GM21825 (cell line): ENCODE data around the gene FUBP1.
"Not testable (repeated sequence)": the region's sequence is repeated elsewhere in the genome, so short reads cannot be mapped to it uniquely, and the experiment has no call there.

Source experiments
- ATAC-seq: cut with Tn5 transposase; IDR thresholded peaks from one replicate; pipeline ENCODE4 v1.9.1; 2021; ENCODE audit warnings: mild to moderate bottlenecking, moderate library complexity; ENCODE audit not compliant: unreplicated experiment

FUBP1 gene, protein sequence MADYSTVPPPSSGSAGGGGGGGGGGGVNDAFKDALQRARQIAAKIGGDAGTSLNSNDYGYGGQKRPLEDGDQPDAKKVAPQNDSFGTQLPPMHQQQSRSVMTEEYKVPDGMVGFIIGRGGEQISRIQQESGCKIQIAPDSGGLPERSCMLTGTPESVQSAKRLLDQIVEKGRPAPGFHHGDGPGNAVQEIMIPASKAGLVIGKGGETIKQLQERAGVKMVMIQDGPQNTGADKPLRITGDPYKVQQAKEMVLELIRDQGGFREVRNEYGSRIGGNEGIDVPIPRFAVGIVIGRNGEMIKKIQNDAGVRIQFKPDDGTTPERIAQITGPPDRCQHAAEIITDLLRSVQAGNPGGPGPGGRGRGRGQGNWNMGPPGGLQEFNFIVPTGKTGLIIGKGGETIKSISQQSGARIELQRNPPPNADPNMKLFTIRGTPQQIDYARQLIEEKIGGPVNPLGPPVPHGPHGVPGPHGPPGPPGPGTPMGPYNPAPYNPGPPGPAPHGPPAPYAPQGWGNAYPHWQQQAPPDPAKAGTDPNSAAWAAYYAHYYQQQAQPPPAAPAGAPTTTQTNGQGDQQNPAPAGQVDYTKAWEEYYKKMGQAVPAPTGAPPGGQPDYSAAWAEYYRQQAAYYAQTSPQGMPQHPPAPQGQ

DNA sequence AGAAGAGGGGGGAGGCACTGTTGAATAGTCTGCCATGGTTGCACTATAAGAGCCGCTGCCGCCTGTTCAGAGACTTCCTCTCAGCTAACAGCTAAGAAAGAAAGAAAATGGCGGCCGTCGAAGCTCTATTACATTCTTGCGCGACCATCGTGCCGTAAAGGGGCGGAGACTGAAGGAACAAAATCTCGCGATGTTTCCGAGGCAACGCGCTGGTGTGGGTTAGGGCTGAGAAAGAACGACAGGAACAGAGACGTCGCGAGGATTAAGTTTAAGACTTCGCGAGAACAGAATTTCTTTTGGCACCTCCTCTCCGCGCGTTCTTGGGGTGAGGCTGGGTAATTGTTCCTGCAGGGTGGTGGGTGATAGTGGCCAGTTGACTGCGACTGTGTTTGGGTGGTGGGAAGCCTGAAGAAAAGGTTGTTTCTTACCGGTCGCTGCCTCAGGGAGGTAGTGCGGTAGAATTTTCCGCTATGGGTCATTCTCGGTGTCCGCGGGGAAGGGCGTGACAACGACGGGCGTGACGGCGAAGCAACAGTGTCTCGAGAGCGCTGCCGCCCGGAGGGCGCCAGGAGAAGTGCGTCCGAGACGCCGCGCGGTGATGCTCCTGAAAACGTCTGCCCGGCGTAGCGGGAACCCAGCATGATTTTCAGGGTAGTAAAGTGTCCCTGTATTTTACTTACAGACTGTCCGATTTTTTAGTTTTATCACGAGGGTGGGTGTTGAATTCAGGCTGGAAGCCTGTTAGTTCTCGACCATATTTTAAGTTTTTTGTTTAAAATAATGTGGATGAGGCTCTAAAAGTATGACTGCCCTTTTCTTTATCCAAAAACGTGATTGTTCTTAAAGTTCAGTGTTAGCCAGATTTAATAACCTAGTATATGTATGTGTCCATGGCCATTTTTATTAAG lies at the start of gene FUBP1:
Gene FUBP1, minus strand, starts transcription at position 104 of the 908 bp plus-strand sequence. Its CDS starts 68 bp downstream, at position 36.
- ATAC-seq = peak; percentile 78

- ATAC-seq = not testable (repeated sequence)
Measured at GRCh38 chr1:78021134-78021533, 42.3 kb upstream of the FUBP1 start.

GRCh38 chr1:78019024-78019423 lies 40.2 kb upstream of the FUBP1 start:
- ATAC-seq = no peak

DNA sequence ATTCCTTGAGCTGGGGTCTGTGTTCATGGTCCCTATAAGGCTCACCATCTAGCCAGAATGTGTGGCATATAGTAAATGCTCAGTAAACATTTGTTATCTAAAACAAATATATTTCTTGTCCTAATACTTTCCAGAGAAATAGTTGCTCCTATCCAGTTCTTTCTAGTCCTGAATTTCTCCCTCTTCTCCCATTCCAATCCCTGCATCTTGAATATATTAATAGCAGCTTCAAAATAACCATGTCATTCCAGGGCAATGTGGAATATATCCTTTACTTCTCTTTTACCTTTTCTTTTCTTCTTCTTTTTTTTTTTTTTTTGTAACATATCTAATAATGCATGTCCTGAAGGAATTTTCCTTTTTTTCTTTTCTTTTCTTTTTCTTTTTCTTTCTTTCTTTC lies 36.3 kb upstream of the FUBP1 start:
- ATAC-seq = no peak

DNA sequence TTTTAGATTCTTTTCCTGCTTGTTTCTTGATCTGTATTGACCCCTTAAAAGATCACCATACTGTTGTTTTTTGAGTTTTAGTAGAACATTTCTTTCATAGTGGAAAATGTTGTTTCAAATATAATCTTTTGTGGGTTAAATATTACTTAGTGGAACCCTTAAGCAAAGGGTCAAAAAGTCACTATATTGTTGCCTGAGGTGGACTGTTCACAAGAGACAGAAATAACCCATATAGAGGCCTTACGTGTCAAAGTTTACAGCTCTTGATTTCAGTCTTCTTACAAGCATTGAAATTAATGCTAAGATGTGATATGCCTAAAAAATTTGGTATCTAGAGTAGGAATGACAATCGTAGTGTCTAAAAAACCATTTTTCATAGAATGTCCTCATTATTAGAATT lies 32.2 kb upstream of the FUBP1 start:
- no peak for ATAC-seq

- no peak for ATAC-seq
Measured at GRCh38 chr1:78009836-78010235, 31.0 kb upstream of the FUBP1 start.

DNA sequence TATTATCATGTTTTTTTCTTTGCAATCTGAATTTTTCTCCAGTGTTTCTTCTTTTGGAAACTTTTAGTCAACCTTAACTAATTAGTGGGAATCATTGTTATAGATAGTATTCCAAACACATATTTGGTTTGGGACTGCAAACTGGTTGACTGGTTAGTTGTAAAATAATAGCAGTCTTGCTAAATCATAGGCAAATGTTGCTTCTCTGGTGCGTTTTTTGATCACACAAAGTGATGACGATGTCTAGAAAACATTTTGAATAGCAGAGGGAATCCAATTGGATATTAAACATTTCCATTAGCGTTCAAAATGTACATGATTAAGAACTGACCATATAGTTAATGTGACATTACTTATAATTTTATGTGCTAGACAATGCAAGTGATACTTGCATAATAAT lies 30.4 kb upstream of the FUBP1 start:
- no peak for ATAC-seq

- ATAC-seq = no peak
Measured at GRCh38 chr1:78007677-78008341, 28.9 kb upstream of the FUBP1 start.

- ATAC-seq = no peak
Measured at GRCh38 chr1:78006521-78006920, 27.6 kb upstream of the FUBP1 start.

- no peak for ATAC-seq
Measured at GRCh38 chr1:78005755-78006154, 26.9 kb upstream of the FUBP1 start.

DNA sequence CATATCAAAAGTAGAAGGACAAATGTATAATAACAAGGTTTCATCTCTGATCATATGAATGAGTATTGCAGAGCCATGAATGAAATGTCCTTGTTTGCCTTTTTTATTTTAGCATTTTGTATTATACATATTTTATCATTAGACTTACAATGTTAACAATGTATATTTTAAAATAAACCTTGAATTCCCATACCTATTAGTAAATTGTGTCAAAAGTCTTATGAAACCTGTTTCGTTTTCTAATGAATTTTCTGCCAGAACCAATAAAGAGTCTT lies 26.5 kb upstream of the FUBP1 start:
- ATAC-seq = no peak

DNA sequence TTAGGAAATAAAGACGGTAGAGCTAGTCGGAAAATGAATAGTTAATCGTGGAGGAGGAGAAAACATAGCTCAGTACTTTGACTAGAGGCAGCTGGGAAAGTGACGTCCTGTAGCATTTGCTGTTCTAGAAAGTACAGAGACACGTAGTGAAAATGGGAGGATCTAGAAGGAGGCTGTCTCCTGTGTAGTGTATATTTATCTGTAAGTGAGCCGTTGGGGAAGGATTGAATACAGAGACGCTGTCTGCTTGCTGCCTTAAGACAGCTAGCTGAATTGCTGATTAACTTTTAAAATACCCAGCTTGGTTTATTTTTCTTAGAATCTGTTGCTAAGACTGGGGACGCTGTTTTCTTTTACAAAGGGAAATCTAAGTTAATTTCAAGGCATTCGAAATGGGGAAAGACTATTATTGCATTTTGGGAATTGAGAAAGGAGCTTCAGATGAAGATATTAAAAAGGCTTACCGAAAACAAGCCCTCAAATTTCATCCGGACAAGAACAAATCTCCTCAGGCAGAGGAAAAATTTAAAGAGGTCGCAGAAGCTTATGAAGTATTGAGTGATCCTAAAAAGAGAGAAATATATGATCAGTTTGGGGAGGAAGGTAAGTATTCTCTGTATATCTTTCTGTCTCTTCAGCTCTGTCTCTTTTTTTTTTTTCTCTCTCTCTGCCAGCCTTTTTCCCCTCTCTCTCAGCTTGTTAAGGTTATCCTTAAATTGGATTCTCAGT lies 26.0 kb upstream of the FUBP1 start, which contains the start of gene DNAJB4:
Gene DNAJB4, plus strand, starts transcription at position 221 of the 729 bp plus-strand sequence. Its CDS starts 172 bp downstream, at position 393.
- ATAC-seq = peak; percentile 98

GRCh38 chr1:78003882-78004718 lies 25.2 kb upstream of the FUBP1 start:
- ATAC-seq = peak; percentile 45

DNA sequence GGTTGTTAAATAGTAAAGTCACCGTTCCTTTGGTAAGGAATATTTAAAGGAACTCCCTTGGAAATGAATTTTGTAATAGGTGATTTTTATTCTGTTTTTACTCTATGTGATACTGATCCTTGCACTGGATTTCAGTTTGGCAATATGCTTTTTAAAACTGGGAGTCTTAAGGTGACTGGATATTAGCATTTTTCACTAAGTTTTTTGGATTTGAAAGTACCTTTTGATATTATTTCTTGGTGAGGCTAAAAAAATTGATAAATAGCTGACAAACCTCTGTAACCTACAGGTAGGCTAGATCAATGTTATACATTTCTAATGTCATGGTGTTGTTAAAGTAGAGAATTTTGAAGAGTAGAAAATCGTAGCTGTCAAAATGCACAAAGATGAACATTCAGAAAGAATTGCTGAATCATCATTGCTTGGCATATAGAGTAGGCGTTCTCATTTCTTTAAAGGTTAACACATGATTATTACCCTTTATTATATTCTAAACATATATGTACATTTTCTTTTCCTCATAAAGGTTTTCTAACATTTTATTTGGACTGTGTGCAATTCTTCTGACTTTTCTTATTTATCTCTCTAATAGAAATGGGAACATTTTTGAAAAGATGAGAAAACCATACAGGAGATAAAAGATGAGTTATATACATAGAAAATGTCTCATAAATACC lies 24.3 kb upstream of the FUBP1 start:
- no peak for ATAC-seq

- not testable (repeated sequence) for ATAC-seq
Measured at GRCh38 chr1:78000536-78000935, 21.7 kb upstream of the FUBP1 start.

DNA sequence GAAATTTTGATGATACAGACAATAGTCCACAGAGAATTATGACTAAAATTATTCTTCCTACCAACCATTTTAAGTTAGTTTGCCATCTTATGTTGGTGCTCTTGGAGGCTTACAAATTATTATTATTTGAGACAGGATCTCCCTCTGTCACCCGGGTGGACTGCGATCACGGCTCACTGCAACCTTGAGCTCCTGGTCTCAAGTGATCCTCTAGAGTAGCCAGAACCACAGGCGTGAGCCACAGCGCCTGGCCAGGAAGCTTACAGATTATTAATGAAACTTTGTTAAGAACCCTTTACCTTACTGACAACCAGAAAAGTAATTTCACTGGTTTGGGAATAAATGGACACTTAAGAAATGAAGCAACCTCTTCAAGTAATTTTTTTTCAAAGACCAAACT lies 17.9 kb upstream of the FUBP1 start:
- no peak for ATAC-seq

- ATAC-seq = no peak
Measured at GRCh38 chr1:77994117-77994705, 15.3 kb upstream of the FUBP1 start.

- ATAC-seq = no peak
Measured at GRCh38 chr1:77991638-77992037, 12.8 kb upstream of the FUBP1 start.
